ENCODE measurements around the gene AHNAK.
"Not testable (repeated sequence)": the region's sequence is repeated elsewhere in the genome, so short reads cannot be mapped to it uniquely, and the experiment has no call there.

Gene AHNAK

GRCh38 chr11:62387381-62387780 is 159.2 kb downstream of the AHNAK start:
- no peak for DNase-seq

- DNase-seq, result not testable (repeated sequence)
Observed at GRCh38 chr11:62386083-62386482, 160.5 kb downstream of the AHNAK start.

GRCh38 chr11:62383822-62384221 is 162.8 kb downstream of the AHNAK start:
- DNase-seq, result no peak

All from right kidney (tissue), 1 donor.